Neural progenitor cell (in vitro differentiated cells): Measurements from ENCODE around the gene COL15A1.

Experiments
- EZH2phosphoT487 ChIP-seq: fragments of 200-600 bp; sonication (generic); IDR thresholded peaks from 2 replicates; pipeline ENCODE4 v1.6.1; 2017; ENCODE audit warnings: antibody characterized with exemption
- TF ChIP-seq, protein P1 (sequence below): fragments of 200-600 bp; sonication (generic); IDR thresholded peaks from 2 replicates; pipeline ENCODE4 v1.5.1; 2017; ENCODE audit warnings: antibody characterized with exemption, mild to moderate bottlenecking

GRCh38 chr9:98986866-98987651 is 43.4 kb downstream of the COL15A1 start:
- TF ChIP-seq, protein P1, sequence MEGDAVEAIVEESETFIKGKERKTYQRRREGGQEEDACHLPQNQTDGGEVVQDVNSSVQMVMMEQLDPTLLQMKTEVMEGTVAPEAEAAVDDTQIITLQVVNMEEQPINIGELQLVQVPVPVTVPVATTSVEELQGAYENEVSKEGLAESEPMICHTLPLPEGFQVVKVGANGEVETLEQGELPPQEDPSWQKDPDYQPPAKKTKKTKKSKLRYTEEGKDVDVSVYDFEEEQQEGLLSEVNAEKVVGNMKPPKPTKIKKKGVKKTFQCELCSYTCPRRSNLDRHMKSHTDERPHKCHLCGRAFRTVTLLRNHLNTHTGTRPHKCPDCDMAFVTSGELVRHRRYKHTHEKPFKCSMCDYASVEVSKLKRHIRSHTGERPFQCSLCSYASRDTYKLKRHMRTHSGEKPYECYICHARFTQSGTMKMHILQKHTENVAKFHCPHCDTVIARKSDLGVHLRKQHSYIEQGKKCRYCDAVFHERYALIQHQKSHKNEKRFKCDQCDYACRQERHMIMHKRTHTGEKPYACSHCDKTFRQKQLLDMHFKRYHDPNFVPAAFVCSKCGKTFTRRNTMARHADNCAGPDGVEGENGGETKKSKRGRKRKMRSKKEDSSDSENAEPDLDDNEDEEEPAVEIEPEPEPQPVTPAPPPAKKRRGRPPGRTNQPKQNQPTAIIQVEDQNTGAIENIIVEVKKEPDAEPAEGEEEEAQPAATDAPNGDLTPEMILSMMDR = no peak
- no peak for TF ChIP-seq EZH2phosphoT487
